Medulla oblongata (tissue), 1 donor: ENCODE data around the gene INTS3.
"Not testable (repeated sequence)": the region's sequence is repeated elsewhere in the genome, so short reads cannot be mapped to it uniquely, and the experiment has no call there.

Source experiments
- DNase-seq: peaks from one replicate; pipeline ENCODE4 v3.0.0-alpha.2; 2015; ENCODE audit errors: extremely low spot score

INTS3 gene

DNA sequence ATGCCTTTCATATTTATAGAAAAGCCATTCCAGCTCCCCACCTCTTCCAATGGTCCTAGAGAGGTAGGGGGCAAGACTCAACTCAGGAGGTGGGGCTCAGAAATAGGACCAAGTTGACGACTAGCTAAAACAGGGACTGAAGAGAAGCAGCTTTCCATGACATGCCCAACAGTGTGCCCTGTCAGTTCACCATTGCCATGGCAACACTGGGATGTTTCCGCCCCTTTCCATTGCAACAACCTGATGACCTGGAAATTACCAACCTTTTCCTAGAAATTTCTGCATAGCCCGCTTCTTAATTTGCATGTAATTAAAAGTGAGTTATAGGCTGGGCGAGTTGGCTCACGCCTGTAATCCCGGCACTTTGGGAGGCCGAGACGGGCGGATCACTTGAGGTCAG is 22.4 kb upstream of the INTS3 start:
- DNase-seq = no peak

DNA sequence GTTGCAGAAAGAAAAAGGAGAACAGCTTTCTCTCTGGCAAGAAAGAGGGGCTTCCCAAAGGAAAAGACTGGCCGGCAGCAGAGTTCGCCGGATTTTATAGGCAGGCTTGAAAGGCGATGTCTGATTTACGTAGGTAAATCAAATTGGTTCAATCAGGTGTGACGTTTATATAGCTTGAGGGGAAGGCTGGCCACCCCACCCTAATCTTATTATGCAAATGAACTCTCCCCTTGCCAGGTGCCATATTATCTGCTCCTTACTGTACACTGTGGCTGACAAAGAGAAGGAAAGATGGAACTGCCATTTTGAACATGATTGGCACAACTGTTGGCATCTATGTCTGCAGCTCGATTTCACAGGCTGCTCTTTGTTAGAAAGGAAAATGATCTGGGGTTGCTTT is 16.8 kb upstream of the INTS3 start:
- DNase-seq = no peak

DNA sequence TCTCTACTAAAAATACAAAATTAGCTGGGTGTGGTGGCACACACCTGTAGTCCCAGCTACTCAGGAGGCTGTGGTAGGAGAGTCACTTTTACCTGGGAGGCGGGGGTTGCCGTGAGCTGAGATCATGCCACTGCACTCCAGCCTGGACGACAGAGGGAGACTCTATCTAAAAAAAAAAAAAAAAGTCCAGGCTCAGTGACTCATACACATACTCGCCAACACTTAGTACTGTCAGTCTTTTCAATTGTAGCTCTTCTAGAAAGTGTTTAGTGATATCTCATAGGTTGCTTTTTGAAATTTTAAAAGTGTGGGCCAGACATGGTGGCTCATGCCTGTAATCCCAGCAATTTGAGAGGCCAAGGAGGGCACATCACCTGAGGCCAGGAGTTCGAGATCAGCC is 11.6 kb upstream of the INTS3 start:
- DNase-seq = not testable (repeated sequence)

DNA sequence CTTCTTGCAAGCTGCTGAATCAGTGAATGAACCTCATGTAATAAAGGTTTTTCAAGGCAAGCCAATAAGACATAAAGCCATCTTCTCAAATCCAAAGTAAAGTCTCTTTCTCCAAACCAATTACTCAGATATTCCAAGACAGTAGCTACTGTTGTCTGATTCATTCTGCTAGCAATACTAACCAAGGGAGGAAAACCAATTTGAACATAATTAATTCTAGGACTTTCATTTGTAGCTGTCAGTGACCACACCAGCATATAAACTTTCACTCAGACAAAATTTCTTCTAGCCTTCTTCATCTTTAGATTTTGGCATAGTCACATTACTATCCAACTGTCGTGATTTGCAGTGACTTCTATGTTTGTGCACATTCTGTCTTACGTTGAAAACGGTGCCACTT is 10.5 kb upstream of the INTS3 start:
- no peak for DNase-seq

DNA sequence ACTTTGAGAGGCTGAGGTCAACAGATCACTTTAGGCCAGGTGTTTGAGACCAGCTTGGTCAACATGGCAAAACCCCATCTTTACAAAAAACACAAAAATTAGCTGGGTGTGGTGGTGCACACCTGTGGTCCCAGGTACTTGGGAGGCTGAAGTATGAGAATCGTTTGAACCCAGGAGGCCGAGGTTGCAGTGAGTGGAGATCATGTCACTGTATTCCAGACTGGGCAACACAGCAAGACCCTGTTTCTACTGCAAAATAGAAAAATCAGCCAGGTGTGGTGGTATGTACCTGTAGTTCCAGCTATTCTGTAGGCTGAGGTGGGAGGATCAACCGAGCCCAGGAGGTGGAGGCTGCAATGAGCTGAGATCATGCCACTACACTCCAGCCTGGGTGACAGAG is 4.2 kb upstream of the INTS3 start:
- DNase-seq = no peak

DNA sequence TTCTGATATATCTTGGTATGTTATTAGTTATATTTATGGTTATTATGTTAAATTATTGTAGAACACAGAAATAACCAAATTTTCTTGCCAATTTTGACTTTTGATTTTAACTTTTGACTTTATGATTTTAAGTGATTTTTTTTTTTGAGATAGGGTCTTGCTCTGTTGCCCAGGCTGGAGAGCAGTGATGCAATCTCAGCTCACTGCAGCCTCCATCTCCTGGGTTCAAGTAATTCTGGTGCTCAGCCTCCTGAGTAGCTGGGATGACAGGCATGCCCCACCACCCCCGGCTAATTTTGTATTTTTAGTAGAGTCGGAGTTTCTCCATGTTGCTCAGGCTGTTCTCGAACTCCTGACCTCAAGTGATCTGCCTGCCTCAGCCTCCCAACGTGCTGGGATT is 3.2 kb upstream of the INTS3 start:
- not testable (repeated sequence) for DNase-seq

DNA sequence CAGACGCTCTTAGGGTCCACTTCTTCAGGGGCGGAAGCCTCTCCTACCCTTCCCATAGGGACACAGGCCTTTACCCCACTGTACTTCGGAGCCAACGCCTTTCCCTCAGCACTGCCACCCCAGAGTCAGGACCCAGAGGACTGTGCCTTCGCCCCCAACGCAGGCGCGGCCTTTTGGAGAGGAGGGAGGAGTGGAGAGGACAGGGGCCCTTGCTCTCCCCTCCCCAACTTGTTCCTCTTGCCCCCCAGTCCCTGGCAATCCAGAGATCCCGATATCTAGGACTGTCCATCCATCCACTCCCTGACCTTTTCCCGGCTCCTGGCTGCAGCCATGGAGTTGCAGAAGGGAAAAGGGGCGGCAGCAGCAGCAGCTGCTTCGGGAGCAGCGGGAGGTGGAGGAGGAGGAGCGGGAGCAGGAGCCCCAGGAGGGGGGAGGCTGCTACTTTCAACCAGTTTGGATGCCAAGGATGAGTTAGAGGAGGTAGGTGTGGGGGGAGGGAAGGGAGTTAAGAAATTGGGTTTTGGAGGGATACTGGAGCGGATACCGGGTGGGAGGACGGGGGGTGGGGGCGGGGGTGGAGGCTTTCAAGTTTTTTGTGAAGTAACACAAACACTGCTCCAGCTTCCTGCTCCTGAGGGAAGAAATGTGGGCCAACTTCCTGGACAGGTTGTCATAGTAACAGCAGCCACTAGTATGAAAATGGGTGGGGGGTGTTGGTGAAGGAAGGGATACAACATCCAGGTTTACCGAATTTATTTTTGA is 636 bp downstream of the INTS3 start:
- DNase-seq = no peak

DNA sequence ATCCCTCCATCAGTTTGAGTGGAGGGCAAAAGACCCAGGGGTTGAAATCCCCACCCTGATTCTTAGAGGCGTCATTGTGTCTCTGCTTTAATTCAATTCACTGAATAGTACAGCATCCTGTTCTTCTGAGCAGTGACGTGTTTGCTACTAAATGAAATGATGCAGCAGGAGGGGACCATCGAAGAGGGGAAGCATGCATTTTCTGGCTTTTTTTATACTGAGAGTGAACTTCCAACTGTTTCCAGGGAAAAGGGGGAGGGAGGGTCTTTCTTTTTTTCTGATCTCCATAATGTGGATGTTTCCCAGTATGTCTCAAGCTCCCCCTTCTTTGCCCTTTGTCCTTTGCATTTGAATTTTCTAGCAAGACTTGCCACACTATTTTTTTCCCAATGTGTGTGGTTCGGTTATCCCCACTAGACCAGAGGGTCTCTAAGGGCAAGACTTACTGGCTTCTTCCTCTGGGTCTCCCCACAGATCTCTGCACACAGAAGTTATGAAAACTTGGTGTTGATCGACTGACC is 2.7 kb downstream of the INTS3 start:
- DNase-seq = no peak

DNA sequence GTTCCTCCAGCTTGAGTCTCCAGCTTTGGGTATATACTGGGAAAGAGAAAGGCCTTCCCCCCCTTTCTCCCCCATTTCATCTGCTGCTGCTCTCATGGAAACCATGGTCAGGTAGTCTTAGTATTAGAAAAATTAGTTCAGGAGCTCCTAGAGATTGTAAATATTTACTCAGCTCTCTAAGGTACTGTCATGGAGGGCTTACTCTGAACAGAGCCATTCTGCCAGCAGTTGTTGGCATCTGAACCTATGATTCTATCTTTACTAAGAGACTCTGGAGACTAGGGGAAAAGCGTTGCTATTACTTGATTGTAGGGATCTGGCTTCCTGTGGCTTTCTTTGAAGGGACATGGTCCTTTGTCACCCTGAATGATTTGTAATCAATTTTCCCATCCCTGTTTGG is 6.1 kb downstream of the INTS3 start:
- DNase-seq = no peak

DNA sequence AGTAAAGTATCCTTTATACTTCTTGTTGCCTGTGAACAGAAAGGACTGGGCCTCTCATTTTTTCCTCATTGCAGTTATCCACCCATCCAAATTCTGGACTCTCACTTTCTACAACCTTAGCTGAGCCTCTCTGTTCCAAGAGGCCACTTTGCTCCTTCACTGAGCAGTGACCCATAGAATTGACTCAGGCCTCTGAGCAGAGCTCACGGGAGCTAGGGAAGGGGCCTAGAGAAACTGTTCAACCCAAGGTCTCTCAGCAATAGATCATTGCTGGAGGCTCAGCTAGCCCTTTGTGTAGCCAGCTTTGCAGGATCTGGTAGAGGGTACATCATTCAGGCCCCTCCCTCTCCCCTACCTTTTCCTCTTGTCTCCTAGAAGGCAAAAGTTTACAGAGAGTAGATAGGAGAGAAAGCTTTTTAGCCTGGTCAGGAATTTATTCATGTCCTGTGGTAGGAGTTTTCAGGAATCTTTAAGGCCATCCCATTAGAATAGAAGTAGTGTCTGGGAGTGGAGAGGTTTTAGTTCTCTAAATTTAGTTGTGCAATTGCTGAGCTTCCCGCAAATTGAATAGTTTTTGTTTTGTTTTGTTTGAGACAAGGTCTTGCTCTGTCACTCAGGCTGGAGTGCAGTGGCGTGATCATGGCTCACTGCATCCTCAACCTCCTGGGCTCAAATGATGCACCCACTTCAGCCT is 6.7 kb downstream of the INTS3 start:
- DNase-seq = no peak

DNA sequence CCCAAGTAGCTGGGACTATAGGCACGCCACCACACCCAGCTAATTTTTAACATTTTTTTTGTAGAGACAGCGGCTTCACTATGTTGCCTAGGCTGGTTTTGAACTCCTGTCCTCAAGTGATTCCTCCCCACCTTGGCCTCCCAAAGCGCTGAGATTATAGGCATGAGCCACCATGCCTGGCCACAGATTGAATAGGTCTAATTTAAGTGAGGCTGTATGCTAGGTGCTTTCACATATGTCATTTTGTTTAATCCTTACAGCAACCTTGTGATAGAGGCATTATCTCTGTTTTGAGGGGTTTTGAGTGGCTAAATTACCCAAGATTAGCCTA is 7.2 kb downstream of the INTS3 start:
- no peak for DNase-seq

DNA sequence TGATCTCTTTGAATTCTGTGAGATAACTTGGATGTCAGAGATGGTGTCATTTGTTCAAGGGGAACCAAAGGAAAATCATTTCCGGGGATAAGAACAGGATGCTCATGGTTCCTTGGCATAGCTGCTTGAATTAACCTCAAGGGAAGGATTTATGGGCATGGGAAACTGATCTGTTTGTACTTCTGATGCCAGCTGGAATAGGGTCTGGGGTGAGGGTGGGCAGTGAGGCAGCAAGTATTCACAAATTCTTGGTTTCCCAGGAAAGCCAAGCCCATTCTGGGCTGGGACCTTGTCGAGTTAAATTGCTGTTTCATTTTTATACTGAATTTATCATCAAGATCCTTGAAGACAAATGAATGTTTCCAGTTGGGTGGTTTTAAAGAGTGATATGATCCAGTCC is 14.1 kb downstream of the INTS3 start:
- DNase-seq = no peak

DNA sequence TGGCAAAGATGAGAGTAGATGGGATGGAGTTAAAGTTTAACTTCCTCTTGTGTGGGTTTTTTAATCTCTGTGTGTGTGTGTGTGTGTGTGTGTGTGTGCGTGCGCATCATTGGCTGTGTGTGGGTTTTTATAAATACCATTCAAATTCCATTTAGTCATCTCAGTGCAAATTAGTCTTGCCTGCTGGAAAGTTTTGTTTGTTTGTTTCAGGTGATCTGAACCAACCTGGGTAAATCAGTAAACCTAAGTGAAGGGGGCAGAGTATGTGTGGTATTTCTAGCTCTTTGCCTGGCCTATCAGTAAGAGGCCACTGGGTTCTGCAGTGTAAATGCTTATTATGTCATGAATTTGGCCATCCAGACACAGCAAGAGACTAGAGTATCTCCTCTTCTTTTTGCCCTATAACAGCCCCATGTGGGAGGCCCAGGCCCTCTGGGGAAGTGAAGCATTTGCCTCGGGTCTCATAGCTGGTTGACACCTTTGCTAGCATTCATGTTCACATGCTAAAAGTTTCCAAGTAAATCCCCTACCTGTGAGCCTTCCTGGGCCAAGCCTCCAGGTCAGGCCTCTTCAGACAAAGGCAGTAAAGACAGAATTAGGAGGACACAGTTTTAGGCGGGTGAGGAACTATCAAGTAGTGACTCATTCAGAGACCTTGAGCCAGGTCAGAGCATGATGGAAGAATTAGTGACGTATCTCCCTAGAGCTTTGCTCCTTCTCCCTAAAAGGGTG is 14.7 kb downstream of the INTS3 start:
- no peak for DNase-seq

DNA sequence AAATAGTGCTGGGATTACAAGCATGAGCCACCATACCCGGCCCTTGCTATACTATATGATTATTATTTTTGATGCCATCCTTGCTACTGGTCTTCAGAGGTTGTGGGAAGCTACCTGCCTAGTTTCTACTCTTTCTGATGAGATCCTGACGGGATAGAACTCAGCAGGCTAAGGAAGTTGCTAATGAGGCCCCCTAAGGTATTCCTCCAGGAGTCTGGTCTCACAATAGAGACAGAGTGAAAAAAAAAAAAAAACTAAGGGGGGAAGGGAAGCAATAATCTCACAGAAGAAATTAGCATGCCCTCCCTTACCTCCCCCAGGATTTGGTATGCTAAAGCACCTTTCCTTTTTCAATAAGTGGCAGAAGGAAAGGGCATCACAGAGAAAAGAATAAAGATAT is 17.6 kb downstream of the INTS3 start:
- DNase-seq = no peak

DNA sequence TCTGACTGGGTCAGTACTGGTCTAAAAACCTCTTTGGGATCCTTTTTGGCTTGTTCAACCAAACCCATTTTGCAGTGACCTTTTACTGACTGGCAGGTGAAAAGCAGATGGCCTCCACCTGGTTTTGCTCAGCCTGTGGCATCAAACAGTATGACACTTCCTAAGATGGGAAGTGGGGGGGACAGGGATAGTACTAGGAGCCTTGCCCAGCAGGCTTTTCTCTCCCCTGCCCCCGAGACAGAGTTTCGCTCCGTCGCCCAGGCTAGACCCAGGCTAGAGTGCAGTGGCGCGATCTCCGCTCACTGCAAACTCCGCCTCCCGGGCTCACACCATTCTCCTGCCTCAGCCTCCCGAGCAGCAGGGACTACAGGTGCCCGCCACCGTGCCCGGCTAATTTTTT is 18.3 kb downstream of the INTS3 start:
- DNase-seq = no peak

DNA sequence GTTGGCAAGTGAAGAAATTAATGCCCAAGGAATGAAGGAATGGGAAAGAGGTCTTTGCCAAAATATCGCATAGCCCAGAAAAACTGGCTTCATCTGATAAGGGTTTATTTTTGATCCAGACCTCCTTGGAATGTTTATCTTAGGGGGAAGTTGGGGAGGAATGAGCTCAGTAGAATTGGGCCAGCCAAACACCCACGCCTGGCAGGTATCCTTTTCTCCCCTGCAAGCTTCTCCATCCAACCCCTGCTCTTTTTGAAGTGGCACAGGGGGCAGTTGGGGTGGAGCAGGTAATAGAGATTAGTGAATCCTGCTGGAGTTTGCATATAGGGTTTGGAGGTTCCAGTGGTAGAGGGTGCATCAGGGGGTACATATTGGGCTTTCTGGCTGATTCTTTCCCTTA is 21.1 kb downstream of the INTS3 start:
- no peak for DNase-seq

DNA sequence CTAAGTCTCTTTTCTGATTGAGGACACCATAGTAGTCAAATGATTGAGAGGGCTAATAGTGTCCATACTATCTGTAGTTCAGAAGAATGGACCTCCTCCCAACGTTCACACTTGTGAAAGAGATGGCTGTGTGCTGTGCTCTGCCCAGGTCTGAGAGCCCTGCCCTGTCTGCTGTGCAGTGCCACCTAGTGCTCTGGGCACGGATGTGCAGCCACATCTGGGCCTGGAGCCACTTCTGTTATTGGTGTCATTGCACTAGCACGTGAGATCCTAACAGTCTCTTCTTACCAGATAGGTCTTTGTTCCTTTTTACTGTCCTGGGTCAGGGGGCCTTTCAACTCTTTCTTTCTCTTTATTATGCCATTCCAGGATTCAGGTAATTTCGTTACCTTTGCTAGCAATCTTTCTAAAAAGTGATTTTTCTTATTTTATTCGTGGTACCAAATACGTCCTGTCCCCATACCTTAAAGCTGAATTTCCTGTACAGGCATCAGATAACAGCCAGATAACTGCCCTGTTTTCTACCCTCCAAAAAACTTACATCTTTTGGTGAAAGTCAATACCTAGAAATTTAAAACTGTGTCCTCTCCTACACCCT is 21.7 kb downstream of the INTS3 start:
- DNase-seq = peak; percentile 92

DNA sequence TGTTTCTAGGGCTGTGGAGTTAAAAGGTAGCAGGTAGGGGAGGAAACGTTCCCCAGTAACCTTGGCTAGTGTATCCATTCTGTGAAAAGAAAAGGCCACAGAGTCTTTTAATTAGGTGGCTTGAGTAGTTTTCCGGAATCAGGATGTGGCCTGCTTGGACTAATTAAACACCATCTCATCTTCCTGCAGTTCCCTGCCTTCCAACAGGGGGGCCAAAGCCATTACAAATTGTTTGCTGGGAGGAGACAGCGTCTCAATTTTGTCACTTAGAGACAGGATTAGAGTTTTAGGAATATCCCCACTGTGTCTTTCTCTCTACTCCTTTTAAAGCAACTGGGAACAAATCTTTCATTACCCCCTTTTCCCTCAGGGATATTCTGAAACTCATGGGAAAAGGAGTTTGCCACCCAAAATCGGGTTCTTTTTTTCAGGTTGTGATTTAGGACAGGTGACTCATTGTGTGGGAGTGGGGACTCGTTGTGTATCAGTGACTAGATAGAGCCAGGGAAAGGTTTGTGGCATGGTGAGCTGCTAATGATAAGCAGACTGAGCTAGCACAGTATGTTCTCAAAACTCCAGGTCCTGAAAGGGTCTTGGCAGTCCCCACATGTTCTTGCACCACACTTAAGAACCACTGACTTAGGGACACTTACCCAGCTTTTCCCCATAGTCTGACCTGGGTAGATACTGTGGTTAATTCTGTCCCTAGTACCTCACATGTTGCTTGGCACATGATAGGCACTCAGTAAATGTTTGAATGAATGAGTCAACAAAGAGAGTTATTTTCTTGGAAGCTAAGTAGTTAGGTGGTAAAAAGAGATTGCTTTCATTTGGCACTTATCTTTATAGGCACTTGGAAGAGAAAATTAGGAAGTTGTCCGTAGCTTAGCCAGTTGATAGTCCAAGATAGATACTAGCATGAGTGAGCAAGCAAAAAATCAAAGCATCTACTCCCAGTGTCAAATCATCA is 22.5 kb downstream of the INTS3 start:
- no peak for DNase-seq

DNA sequence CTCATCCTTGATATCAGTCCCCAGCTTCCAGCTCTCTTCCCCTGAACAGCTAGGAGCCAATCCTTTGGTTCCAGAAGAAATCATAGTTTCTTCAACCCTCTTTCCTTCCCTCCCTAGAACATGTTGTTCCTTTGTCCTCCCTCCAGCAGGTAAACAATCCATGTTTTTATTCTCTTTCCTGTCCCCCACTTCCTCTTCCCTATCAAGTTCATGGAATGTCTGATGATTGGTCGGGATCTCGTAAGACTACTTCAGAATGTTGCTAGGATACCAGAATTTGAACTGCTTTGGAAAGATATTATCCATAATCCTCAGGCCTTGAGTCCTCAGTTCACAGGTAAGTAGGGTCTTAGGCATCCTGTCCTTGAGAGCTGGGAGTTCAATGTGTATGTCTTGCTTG is 24.2 kb downstream of the INTS3 start:
- DNase-seq = no peak

DNA sequence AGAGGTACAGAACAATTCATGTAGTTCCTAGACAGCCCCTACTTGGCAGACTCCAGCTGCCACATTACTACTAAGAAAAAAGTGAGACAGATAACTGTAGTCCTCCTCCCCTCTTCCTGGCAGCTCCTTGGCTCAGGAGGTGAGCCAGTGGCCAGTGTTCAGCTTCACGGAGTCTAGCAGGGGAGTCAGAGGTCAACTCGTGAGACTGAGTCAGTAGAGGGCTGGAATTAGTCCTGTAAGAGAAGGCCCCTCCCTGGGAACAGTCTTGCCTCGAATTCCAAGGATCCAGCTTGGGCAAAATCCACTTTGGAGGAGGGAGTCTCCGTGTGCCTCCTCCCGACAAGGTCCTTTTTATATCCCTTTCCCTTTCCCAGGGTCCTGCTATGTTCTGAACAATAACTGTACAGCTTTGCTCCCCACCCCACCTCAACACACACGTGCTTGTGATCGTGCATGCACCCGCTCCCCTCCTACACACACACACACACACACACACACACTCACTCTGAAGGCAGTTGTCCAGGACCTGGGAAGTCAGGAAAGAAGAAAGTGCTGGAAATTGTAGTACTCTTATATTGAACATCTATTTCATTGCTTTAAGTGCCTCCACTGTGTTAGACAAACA is 24.8 kb downstream of the INTS3 start:
- DNase-seq = no peak

DNA sequence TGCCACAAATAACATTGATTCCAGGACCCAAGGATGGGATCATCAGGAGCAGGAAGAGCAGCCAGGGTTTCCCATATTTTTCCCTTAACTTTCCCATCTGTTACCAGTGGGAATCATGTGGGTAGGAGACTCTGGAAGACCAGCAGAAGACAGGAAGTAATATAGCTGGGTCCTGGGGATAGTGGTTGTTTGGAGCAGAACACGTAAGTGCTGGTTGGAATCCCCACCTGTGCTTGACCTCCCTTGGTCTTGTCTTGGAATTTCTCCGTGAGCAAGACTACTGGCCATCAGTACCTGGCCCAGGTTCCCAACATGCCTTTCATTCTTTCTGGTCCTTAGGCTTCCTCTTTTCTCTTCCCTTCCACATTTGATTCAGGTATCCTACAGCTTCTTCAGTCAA is 26.4 kb downstream of the INTS3 start:
- no peak for DNase-seq
